ENCODE data around the gene RGL3. TPM values are rescaled to one million over a fixed set of nuclear protein-coding genes. Genes with fewer than 3 reads are reported as not detected.
"Not testable (repeated sequence)": the region's sequence is repeated elsewhere in the genome, so short reads cannot be mapped to it uniquely, and the experiment has no call there.

RGL3 gene
- total RNA-seq, 1 donor from 2014 or later, result 0.30 TPM

DNA sequence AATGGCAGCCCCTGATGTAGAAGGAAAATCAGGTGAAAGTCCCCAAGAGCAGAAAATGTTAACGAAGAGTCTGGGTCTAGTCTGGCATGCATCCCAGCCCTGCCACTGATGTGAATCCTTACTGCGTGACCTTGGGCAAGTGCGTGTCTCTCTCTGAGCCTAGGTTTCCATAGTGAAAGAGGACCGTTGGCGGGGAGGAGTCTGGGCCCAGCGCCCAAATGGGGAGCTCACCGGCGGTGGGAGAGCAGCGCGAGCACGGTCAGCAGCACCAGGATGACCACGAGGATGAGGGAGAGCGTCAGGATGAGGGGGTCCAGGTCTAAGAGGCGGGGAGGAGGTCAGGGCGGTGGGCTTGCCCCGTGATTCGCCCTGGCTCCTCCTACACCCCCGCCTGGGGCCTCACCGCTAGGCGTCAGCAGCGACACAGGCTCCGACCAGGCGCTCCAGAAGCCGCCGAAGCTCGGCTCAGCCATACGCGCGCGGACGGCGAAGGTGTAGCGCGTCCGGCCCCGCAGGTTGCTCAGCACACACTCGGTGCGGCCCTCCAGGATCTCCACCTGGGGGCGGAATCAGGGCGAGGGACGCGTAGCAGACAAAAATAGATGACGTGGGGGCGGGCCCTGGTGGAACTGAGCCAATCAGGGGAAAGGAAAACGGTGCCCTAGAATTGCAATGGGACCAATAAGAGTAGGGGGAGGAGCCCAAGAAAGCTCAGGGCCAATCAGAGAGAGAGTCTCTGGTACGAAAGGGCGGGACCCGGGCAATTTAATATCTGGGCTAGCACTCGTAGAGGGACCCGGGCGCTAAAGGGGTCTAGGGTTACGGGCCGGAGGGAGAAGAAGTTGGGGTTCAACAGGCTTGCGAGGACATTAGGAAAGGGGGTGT lies 38.2 kb downstream of the RGL3 start:
- TF ChIP-seq, protein P1, sequence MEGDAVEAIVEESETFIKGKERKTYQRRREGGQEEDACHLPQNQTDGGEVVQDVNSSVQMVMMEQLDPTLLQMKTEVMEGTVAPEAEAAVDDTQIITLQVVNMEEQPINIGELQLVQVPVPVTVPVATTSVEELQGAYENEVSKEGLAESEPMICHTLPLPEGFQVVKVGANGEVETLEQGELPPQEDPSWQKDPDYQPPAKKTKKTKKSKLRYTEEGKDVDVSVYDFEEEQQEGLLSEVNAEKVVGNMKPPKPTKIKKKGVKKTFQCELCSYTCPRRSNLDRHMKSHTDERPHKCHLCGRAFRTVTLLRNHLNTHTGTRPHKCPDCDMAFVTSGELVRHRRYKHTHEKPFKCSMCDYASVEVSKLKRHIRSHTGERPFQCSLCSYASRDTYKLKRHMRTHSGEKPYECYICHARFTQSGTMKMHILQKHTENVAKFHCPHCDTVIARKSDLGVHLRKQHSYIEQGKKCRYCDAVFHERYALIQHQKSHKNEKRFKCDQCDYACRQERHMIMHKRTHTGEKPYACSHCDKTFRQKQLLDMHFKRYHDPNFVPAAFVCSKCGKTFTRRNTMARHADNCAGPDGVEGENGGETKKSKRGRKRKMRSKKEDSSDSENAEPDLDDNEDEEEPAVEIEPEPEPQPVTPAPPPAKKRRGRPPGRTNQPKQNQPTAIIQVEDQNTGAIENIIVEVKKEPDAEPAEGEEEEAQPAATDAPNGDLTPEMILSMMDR (conservative IDR thresholded peaks at IDR 0.05), result peak; percentile 75
- H3K4me3 Mint-ChIP-seq, result peak overlapping the region; percentile 99
- peaks cover 40% of the 10 kb centered on the region for H3K4me1 Mint-ChIP-seq
- H3K27ac Mint-ChIP-seq (ENCODE audit: unreplicated experiment), result peak overlapping the region; percentile 91
- no peaks in the 10 kb centered on the region for H3K9me3 Mint-ChIP-seq
- peaks cover 39% of the 10 kb centered on the region for H3K27me3 Mint-ChIP-seq (ENCODE audit: low read depth)
- H3K36me3 Mint-ChIP-seq (ENCODE audit: low read depth), result no peaks in the 10 kb centered on the region
- peak; percentile 87 for DNase-seq (ENCODE audit: low read depth, low spot score)

- H3K36me3 Mint-ChIP-seq (ENCODE audit: low read depth), result no peaks in the 10 kb centered on the region
- TF ChIP-seq, protein P1 (conservative IDR thresholded peaks at IDR 0.05), result no peak
- no peaks in the 10 kb centered on the region for H3K9me3 Mint-ChIP-seq
- DNase-seq (ENCODE audit: low read depth, low spot score), result no peak
- H3K27me3 Mint-ChIP-seq (ENCODE audit: low read depth), result peaks cover 38% of the 10 kb centered on the region
- peak overlapping the region; percentile 99 for H3K4me3 Mint-ChIP-seq
- peaks cover 43% of the 10 kb centered on the region for H3K4me1 Mint-ChIP-seq
- H3K27ac Mint-ChIP-seq (ENCODE audit: unreplicated experiment), result no peak overlapping the region
Observed at GRCh38 chr19:11379857-11380350, 39.2 kb downstream of the RGL3 start.

GRCh38 chr19:11379269-11379845 lies 39.8 kb downstream of the RGL3 start:
- H3K27ac Mint-ChIP-seq (ENCODE audit: unreplicated experiment); H3K4me3 Mint-ChIP-seq; H3K9me3 Mint-ChIP-seq; H3K36me3 Mint-ChIP-seq (ENCODE audit: low read depth); DNase-seq (ENCODE audit: low read depth, low spot score): not testable (repeated sequence)
- H3K27me3 Mint-ChIP-seq (ENCODE audit: low read depth), result peaks cover 33% of the 10 kb centered on the region
- H3K4me1 Mint-ChIP-seq, result peaks cover 38% of the 10 kb centered on the region

- Mint-ChIP-seq H3K36me3 (ENCODE audit: low read depth) (no peaks in the 10 kb centered on the region), H3K4me3 (peak overlapping the region; percentile 72)
Observed at GRCh38 chr19:11378319-11379189, 40.6 kb downstream of the RGL3 start.

GRCh38 chr19:11377756-11378155 lies 41.4 kb downstream of the RGL3 start:
- Mint-ChIP-seq H3K27ac (ENCODE audit: unreplicated experiment) (no peak overlapping the region), H3K9me3 (no peaks in the 10 kb centered on the region), H3K4me1 (peaks cover 36% of the 10 kb centered on the region), H3K27me3 (ENCODE audit: low read depth) (peaks cover 18% of the 10 kb centered on the region), H3K36me3 (ENCODE audit: low read depth) (no peaks in the 10 kb centered on the region), H3K4me3 (no peak overlapping the region)
- TF ChIP-seq, protein P1 (conservative IDR thresholded peaks at IDR 0.05), result no peak
- DNase-seq (ENCODE audit: low read depth, low spot score), result no peak

More at GRCh38 chr19:11378319-11379189, 40.6 kb downstream of the RGL3 start:
- TF ChIP-seq, protein P1 (conservative IDR thresholded peaks at IDR 0.05), result peak; percentile 70
- peaks cover 37% of the 10 kb centered on the region for H3K4me1 Mint-ChIP-seq
- H3K9me3 Mint-ChIP-seq, result no peaks in the 10 kb centered on the region
- H3K27me3 Mint-ChIP-seq (ENCODE audit: low read depth), result peaks cover 26% of the 10 kb centered on the region
- no peak overlapping the region for H3K27ac Mint-ChIP-seq (ENCODE audit: unreplicated experiment)
- DNase-seq (ENCODE audit: low read depth, low spot score), result peak; percentile 74

All from neural crest cell (in vitro differentiated cells).